ENCODE measurements around the gene FIBCD1. TPM values are rescaled to one million over a fixed set of nuclear protein-coding genes. Genes with fewer than 3 reads are reported as not detected.
"Not testable (repeated sequence)": the region's sequence is repeated elsewhere in the genome, so short reads cannot be mapped to it uniquely, and the experiment has no call there.

FIBCD1 gene
- total RNA-seq, 4 donors from 2014 or later = 3.3 TPM; not detected in 3

DNA sequence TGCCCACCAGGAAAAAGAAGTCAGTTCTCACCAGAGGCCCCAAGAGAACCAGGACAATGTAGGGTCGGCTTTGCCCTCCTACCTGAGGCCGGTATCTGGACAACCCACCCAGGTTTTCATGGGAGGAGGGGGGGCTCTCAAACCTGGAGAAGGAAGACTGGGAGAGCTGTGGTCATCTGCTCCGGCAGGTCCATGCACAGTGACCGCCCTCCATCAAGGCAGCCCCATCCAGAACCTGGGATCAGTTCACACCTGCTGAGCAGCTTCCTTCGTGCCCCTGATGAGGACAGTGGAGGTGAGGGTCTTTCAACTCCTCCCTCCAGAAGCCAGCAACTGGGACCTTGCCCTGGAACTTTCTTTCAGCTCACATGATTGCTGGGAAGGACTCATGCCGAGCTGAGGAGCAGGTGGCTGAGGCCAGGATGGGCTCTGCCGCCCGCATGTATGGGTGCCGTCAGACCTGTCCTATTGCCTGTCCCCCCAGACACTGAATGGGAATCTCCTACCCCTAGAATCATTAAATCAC is 20.8 kb upstream of the FIBCD1 start:
- no peak for DNase-seq
- no peaks in the 10 kb centered on the region for H3K4me1 ChIP-seq
- no peak overlapping the region for H3K27ac ChIP-seq
- TF ChIP-seq, protein P1, sequence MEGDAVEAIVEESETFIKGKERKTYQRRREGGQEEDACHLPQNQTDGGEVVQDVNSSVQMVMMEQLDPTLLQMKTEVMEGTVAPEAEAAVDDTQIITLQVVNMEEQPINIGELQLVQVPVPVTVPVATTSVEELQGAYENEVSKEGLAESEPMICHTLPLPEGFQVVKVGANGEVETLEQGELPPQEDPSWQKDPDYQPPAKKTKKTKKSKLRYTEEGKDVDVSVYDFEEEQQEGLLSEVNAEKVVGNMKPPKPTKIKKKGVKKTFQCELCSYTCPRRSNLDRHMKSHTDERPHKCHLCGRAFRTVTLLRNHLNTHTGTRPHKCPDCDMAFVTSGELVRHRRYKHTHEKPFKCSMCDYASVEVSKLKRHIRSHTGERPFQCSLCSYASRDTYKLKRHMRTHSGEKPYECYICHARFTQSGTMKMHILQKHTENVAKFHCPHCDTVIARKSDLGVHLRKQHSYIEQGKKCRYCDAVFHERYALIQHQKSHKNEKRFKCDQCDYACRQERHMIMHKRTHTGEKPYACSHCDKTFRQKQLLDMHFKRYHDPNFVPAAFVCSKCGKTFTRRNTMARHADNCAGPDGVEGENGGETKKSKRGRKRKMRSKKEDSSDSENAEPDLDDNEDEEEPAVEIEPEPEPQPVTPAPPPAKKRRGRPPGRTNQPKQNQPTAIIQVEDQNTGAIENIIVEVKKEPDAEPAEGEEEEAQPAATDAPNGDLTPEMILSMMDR (IDR thresholded peaks at IDR 0.05) = no peak
- no peak for TF ChIP-seq POLR2A (IDR thresholded peaks at IDR 0.05)
- no peaks in the 10 kb centered on the region for H3K27me3 ChIP-seq
- no peaks in the 10 kb centered on the region for H3K36me3 ChIP-seq
- H3K9me3 ChIP-seq = no peaks in the 10 kb centered on the region
- no peak overlapping the region for H3K4me3 ChIP-seq

DNA sequence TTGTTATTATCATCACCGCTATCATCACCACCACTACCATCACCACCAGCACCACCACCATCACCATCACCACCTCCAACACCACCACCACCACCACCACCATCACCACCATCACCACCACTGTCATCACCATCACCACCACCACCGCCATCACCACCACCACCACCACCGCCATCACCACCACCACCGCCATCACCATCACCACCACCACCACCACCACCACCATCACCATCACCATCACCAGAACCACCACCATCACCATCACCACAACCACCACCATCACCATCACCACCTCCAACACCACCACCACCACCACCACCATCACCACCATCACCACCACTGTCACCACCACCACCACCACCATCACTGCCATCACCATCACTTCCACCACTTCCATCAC is 19.5 kb upstream of the FIBCD1 start:
- H3K9me3 ChIP-seq, H3K4me3 ChIP-seq, H3K36me3 ChIP-seq, H3K27ac ChIP-seq, DNase-seq, H3K4me1 ChIP-seq, H3K27me3 ChIP-seq: not testable (repeated sequence)

DNA sequence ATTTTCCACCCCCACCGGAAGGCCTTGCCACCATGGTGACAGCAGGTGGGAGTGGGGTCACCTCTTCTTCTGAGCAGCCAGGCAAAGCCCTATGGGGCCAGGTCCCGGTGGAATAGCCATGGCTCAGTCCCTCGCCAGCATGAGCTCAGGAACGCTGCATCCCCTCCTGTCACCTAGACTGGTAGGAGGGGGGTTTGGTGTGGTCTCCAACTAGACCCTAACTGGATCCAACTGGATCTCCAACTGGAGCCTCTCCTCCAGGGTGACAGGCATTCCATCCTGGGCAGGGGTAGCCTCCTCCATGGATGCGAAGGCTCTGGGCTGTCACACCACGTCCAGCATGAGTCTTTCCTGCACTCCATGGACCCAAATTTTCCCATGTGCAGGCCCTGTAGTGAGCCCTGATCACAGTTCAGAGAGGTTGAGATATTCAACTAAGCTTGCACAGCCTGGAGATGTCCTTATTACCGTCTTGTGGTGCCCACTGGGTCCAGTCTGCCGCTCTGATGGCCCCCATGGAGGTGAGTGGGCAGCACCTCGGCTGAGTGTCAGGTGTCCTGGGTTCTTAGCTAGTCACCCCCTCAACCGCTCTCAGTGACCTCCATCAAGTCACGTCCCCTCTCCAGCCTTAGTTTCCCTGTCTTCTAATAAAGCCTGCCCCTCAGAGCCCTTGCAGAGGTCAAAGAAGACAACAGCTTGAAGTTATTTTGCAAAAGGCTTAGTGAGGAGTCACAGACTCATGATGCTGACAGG is 18.6 kb upstream of the FIBCD1 start:
- TF ChIP-seq POLR2A (IDR thresholded peaks at IDR 0.05) = no peak
- TF ChIP-seq, protein P1 (IDR thresholded peaks at IDR 0.05) = no peak
- Histone ChIP-seq H3K36me3 (no peaks in the 10 kb centered on the region), H3K27ac (no peak overlapping the region), H3K4me3 (no peak overlapping the region), H3K4me1 (no peaks in the 10 kb centered on the region), H3K9me3 (no peaks in the 10 kb centered on the region), H3K27me3 (no peaks in the 10 kb centered on the region)
- DNase-seq = no peak

DNA sequence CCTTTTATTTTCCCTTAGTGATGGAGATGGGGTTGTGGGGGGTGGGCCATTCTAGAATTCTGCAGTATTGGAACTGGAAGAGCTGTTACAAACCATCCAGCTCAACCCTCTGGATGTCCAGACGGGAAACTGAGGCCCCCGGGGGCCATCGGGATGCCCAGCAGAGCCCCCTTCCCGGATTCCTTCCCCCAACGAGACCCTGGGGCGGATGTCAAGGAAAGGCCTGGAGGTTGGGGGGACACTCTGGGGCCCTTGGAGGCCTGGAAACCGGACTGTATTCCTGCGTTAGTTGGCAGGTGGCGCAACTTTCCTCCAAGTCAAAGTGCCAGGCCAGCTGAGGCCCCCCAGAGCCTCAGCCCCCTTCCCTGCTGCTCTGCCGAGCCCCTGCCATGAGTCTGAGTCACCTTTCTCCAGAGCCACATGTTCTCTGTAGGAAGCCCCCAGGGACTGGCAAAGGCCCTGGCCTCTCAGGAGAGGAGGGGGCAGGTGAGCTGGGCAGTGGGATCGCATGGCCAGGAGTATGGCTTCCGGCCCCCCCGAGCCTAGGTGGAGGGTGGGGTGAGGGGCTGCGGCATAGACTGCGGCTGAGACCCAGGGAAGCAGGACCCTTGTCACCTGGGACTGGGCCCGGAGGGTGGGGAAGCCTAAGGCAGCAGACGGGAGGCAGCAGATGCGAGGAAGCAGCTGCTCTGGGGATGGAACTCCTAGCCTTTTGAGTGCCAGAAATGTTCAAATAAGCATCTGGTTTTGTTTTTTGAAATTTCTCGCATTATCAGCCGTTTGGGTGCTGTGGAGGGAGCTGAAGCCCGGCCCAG is 17.8 kb upstream of the FIBCD1 start:
- no peak overlapping the region for H3K4me3 ChIP-seq
- no peak for TF ChIP-seq POLR2A (IDR thresholded peaks at IDR 0.05)
- TF ChIP-seq, protein P1 (IDR thresholded peaks at IDR 0.05) = no peak
- H3K27ac ChIP-seq = no peak overlapping the region
- no peaks in the 10 kb centered on the region for H3K4me1 ChIP-seq
- H3K27me3 ChIP-seq = no peaks in the 10 kb centered on the region
- no peaks in the 10 kb centered on the region for H3K36me3 ChIP-seq
- no peak for DNase-seq
- H3K9me3 ChIP-seq = no peaks in the 10 kb centered on the region

DNA sequence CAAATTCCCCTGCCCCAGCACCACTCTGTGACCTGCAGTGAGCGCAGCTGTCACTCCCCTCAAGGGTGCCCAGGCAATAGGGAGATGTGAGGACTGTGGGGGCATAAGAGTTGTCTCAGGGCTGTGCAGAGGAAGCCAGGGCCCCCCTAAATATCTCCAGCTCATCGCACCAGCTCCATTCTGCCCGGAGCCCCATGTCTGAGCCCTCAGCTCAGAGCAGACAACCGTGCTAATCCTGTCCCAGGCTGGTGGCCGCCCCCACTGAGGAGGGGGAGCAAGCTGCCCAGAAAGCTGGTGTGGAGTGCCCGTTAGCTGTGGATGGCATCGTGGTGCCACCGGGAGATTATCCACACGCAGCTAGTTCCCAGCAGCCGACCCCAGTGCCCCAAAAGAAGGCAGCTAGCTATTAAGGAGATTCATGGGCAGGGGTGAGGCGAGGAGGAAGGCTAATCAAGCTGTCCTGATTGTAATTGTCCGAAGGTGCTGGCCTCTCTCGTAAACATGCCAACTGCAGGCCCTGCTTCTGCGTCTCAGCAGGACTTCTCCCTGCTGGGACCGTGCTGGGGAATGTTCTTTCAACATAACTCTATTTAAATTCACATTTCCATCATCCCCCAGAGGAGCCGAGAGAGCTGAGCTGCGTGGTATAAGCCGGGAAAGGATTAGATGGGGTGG is 17.0 kb upstream of the FIBCD1 start:
- no peaks in the 10 kb centered on the region for H3K36me3 ChIP-seq
- no peaks in the 10 kb centered on the region for H3K4me1 ChIP-seq
- no peaks in the 10 kb centered on the region for H3K27me3 ChIP-seq
- H3K27ac ChIP-seq = no peak overlapping the region
- no peak for TF ChIP-seq POLR2A (IDR thresholded peaks at IDR 0.05)
- TF ChIP-seq, protein P1 (IDR thresholded peaks at IDR 0.05) = no peak
- H3K4me3 ChIP-seq = no peak overlapping the region
- H3K9me3 ChIP-seq = no peaks in the 10 kb centered on the region
- no peak for DNase-seq

DNA sequence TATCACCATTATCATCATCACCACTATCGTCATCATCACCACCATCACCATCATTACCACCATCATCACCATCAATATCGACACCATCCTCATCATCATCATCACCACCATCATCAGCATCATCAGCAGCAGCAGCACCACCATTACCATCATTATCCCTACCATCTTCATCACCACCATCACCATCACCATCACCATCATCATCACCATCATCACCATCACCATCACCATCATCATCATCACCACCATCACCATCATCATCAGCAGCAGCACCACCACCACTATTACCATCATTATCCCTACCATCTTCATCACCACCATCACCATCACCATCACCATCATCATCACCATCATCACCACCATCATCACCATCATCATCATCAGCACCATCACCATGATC is 15.9 kb upstream of the FIBCD1 start:
- DNase-seq, H3K27ac ChIP-seq, H3K4me3 ChIP-seq, H3K4me1 ChIP-seq, H3K27me3 ChIP-seq, H3K36me3 ChIP-seq, H3K9me3 ChIP-seq: not testable (repeated sequence)
